ENCODE results near the gene KDM1A.

The KDM1A gene

DNA sequence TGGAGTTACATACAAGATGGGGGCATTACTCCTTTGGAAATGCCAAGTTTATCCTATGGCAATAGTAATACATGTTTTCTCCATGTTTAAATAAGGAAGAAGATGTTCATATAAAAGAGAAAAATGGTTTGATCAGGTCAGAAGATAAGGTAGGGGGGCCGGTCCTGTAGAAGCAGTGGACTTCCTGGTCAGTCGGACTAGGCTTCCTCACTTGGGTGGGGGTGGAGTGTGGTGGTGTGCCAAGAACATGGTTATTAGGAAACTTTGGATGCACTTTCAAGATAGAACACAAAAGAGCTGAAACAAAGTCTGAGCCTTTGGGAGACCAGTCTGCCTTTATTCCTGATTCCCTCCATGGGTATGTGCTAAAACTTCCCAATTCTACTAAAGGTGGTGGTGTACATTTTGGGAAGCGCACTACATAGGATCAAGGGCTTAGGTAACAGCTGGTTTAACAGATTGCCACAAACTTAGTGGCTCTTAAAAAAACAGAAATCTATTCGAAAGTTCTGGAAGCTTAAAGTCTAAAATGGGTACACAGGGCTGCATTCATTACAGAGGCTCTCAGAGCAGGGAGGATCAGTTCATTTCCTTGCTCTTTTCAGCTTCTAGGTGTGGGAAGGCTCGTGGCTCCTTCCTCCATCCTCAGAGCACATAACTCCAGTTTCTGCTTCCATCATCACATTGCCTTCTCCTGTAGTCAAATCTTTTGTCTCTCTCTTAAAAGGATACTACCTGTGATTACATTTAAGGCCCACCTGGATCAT is 64.6 kb downstream of the KDM1A start:
- Histone ChIP-seq H3K4me1 (ENCODE audit: control insufficient read depth, insufficient read depth, low read length) (no peaks in the 10 kb centered on the region), H3K9me3 (ENCODE audit: control insufficient read depth, low read length) (no peaks in the 10 kb centered on the region), H3K4me3 (ENCODE audit: low read length) (no peak overlapping the region), H3K27me3 (ENCODE audit: control insufficient read depth, insufficient read depth, low read length) (no peaks in the 10 kb centered on the region), H3K36me3 (ENCODE audit: control insufficient read depth, insufficient read depth, low read length) (peaks cover 8% of the 10 kb centered on the region), H3K9ac (ENCODE audit: low read length) (no peak overlapping the region)

DNA sequence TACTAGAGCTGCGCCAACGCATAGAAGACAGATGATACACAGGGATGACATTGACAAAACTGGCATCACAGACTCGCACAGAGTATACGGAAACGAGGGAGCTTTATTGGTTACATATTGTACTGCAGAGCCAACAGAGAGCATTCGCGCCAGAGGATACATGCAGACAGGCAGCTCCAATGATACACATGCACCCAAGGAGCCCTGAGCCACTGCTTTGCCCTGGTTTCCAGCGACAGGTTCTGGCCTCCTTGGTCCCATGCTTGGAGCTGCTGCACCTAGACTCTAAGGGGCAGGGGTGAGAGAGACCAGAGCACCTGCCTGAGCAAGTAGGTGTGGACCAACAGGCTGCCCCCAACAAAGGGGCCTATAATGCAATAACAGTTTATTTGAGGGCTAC is 65.6 kb downstream of the KDM1A start:
- H3K27me3 ChIP-seq (ENCODE audit: control insufficient read depth, insufficient read depth, low read length): no peaks in the 10 kb centered on the region
- H3K4me3 ChIP-seq (ENCODE audit: low read length): no peak overlapping the region
- no peaks in the 10 kb centered on the region for H3K4me1 ChIP-seq (ENCODE audit: control insufficient read depth, insufficient read depth, low read length)
- no peak overlapping the region for H3K9ac ChIP-seq (ENCODE audit: low read length)
- peaks cover 8% of the 10 kb centered on the region for H3K36me3 ChIP-seq (ENCODE audit: control insufficient read depth, insufficient read depth, low read length)
- no peaks in the 10 kb centered on the region for H3K9me3 ChIP-seq (ENCODE audit: control insufficient read depth, low read length)

DNA sequence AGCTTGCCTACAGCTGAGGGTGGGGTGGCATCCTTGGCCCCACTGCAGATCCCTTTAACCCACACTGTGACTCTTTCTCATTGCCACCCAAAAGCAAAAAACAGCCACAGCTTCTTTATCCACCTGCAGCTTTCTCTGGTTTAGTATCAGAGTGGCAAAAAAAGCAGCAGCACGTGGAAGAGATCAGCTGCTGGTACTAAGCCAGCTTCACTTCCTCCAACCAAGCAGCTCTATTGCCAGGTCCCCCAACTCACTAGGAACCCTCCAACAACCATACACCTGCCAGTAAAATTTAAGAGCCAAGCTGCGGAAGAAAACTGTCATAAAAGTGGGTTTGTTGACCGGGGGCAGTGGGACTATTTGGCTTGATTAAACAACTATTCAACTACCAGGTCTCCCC is 66.4 kb downstream of the KDM1A start:
- Histone ChIP-seq H3K4me1 (ENCODE audit: control insufficient read depth, insufficient read depth, low read length) (no peaks in the 10 kb centered on the region), H3K36me3 (ENCODE audit: control insufficient read depth, insufficient read depth, low read length) (peaks cover 8% of the 10 kb centered on the region), H3K9ac (ENCODE audit: low read length) (no peak overlapping the region), H3K9me3 (ENCODE audit: control insufficient read depth, low read length) (no peaks in the 10 kb centered on the region), H3K27me3 (ENCODE audit: control insufficient read depth, insufficient read depth, low read length) (no peaks in the 10 kb centered on the region), H3K4me3 (ENCODE audit: low read length) (no peak overlapping the region)

DNA sequence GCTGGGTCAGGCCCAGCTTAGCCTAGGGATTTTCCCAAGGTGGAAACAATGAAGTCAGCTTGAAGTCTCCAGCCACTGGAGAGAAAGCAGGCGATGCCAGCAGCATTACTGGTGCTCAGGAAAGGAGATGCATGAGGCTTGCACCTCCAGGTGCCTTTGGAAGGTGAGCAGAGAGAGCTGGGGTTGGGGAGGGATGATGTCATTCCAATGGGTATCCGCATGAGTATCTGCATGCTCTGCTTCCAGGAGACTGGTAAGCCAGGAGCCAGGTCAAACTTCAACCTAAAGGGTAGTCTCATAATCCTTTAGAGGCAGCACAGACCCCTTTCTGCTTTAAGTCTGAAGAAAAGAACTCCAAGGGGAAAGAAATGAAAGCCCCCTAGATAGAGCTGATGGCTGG is 68.8 kb downstream of the KDM1A start:
- peaks cover 12% of the 10 kb centered on the region for H3K36me3 ChIP-seq (ENCODE audit: control insufficient read depth, insufficient read depth, low read length)
- no peak overlapping the region for H3K9ac ChIP-seq (ENCODE audit: low read length)
- no peaks in the 10 kb centered on the region for H3K9me3 ChIP-seq (ENCODE audit: control insufficient read depth, low read length)
- no peak overlapping the region for H3K4me3 ChIP-seq (ENCODE audit: low read length)
- no peaks in the 10 kb centered on the region for H3K27me3 ChIP-seq (ENCODE audit: control insufficient read depth, insufficient read depth, low read length)
- no peaks in the 10 kb centered on the region for H3K4me1 ChIP-seq (ENCODE audit: control insufficient read depth, insufficient read depth, low read length)

DNA sequence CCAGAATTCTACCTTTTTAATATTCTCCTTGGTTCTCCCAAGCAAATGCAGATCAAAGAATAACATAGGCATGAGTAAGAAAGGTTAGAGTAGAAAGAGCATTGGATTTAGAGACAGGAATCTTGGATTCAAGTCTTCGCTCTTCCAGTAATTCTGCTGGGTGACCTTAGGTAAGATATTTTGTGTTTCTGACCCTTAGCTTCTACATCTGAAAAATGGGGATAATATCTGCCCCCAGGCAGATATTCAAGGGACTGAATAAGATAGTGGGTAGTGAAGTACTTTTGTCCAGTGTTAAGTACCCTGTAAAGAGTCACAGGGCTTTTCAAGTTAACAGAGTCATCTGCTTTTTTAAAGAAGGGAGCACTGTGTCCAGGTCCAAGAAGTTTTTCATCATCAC is 70.8 kb downstream of the KDM1A start:
- Histone ChIP-seq H3K9me3 (ENCODE audit: control insufficient read depth, low read length) (no peaks in the 10 kb centered on the region), H3K36me3 (ENCODE audit: control insufficient read depth, insufficient read depth, low read length) (peaks cover 12% of the 10 kb centered on the region), H3K4me3 (ENCODE audit: low read length) (no peak overlapping the region), H3K4me1 (ENCODE audit: control insufficient read depth, insufficient read depth, low read length) (no peaks in the 10 kb centered on the region), H3K9ac (ENCODE audit: low read length) (no peak overlapping the region), H3K27me3 (ENCODE audit: control insufficient read depth, insufficient read depth, low read length) (no peaks in the 10 kb centered on the region)

DNA sequence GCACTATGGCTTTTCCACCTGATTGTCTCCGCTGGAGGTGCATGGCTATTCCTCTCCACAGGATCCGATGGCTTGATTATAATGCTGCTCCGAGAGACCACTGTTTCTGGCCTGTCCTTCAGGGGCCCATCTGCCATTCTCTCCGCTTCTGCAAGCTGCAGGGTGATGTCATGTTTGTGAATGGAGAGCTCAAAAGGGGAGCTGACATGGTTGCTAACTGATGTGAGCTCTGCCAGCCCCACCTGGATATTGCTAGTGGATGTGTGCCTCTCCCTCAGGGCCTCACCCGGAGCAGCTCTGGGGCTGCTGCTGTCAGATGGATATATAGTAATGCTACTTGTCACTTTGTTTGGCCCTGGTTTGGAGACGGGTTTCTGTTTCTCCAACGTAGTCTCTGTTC is 72.3 kb downstream of the KDM1A start:
- no peaks in the 10 kb centered on the region for H3K4me1 ChIP-seq (ENCODE audit: control insufficient read depth, insufficient read depth, low read length)
- no peaks in the 10 kb centered on the region for H3K27me3 ChIP-seq (ENCODE audit: control insufficient read depth, insufficient read depth, low read length)
- no peak overlapping the region for H3K4me3 ChIP-seq (ENCODE audit: low read length)
- H3K36me3 ChIP-seq (ENCODE audit: control insufficient read depth, insufficient read depth, low read length): peaks cover 12% of the 10 kb centered on the region
- H3K9me3 ChIP-seq (ENCODE audit: control insufficient read depth, low read length): no peaks in the 10 kb centered on the region
- no peak overlapping the region for H3K9ac ChIP-seq (ENCODE audit: low read length)

DNA sequence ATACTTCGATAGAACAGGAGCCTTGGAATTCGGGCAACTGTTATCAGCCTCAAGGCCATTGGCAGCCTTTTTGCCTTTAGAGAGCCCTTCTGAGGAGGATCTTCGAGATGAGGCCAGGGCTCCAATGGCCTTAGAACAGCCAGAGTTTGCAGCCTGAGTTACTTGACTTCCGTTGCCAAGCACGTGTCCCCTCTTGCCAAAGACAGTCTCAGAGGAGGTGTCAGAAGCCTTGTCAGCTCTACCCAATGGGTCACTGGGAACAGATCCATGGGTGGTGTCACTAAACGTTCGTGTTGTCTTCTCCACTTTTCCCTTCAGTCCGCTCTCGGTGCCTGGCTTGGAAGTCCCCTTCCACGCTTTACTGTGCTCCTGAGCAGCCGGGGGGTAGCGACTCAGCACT is 73.2 kb downstream of the KDM1A start:
- Histone ChIP-seq H3K9me3 (ENCODE audit: control insufficient read depth, low read length) (no peaks in the 10 kb centered on the region), H3K27me3 (ENCODE audit: control insufficient read depth, insufficient read depth, low read length) (no peaks in the 10 kb centered on the region), H3K36me3 (ENCODE audit: control insufficient read depth, insufficient read depth, low read length) (peaks cover 12% of the 10 kb centered on the region), H3K4me3 (ENCODE audit: low read length) (no peak overlapping the region), H3K4me1 (ENCODE audit: control insufficient read depth, insufficient read depth, low read length) (no peaks in the 10 kb centered on the region), H3K9ac (ENCODE audit: low read length) (no peak overlapping the region)

DNA sequence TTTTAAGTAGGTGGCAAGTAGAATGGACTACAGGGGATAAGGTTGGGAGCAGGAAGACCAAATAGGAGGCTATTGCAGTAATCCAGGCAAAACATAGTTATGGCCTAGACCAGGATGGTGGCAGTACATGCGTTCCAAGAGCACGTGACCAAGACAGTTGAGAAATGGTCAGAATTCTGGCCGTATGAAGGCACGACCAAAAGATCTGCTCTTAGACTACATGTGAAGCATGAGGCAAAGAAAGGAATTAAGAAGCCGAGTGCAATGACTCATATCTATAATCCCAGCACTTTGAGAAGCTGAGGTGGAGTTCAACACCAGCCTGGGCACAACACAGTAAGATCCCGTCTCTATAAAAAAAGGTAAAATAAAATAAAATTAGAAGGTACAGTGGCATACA is 78.0 kb downstream of the KDM1A start:
- no peak overlapping the region for H3K4me3 ChIP-seq (ENCODE audit: low read length)
- no peak overlapping the region for H3K9ac ChIP-seq (ENCODE audit: low read length)
- H3K27me3 ChIP-seq (ENCODE audit: control insufficient read depth, insufficient read depth, low read length): no peaks in the 10 kb centered on the region
- peaks cover 12% of the 10 kb centered on the region for H3K4me1 ChIP-seq (ENCODE audit: control insufficient read depth, insufficient read depth, low read length)
- no peaks in the 10 kb centered on the region for H3K9me3 ChIP-seq (ENCODE audit: control insufficient read depth, low read length)
- H3K36me3 ChIP-seq (ENCODE audit: control insufficient read depth, insufficient read depth, low read length): no peaks in the 10 kb centered on the region

DNA sequence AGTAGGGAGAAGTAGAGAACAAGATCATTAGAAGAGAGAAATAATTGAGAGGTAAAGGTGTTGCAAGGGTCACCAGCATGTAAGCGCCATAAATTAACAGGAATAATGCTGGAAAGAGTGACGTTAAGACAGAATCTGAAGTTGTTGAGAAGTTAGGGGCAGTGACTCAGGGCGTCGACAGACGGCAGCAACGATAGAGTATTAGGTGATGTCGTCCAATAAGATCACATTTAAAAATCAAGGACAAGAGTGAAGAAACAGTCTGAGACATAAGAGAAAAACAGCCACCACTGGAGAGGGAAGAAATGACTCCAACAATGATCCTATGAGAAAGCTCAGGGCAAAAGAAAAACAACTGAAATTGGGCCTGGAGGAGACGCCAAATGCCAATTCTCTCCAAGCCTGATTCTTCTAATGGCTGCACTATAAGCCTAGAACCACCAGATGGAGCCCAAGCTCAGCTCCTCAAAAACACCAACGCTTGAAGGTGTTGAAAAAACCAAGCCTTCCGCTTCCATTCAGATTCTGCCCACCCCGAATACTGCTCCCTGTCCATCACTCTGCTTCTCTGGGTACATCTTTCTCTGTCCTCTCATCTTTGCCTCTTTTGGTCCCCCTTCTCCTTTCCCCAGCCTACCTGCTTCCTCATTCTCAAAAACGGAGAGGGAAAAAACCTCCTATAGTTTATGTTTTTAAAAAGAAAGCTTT is 79.3 kb downstream of the KDM1A start:
- Histone ChIP-seq H3K36me3 (ENCODE audit: control insufficient read depth, insufficient read depth, low read length) (no peaks in the 10 kb centered on the region), H3K4me1 (ENCODE audit: control insufficient read depth, insufficient read depth, low read length) (peaks cover 17% of the 10 kb centered on the region), H3K9me3 (ENCODE audit: control insufficient read depth, low read length) (no peaks in the 10 kb centered on the region), H3K27me3 (ENCODE audit: control insufficient read depth, insufficient read depth, low read length) (no peaks in the 10 kb centered on the region), H3K9ac (ENCODE audit: low read length) (no peak overlapping the region), H3K4me3 (ENCODE audit: low read length) (no peak overlapping the region)

DNA sequence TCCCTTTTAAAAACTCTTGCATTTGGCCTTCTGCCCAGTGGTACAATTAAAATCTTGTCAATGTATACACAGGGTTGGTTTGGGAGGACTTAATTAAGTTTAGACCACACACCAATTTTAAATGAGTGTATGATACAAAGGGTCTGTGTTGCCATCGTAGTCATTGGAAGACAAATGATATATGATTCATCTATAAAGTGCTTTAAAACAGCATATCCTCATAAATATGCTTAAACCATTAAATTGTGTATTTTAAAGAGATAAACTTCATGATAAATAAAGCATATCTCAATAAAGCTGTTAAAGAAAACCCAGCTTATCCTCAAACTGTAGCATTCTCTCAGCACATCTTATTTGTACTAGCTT is 79.9 kb downstream of the KDM1A start:
- H3K27me3 ChIP-seq (ENCODE audit: control insufficient read depth, insufficient read depth, low read length): no peaks in the 10 kb centered on the region
- H3K9ac ChIP-seq (ENCODE audit: low read length): no peak overlapping the region
- peaks cover 17% of the 10 kb centered on the region for H3K4me1 ChIP-seq (ENCODE audit: control insufficient read depth, insufficient read depth, low read length)
- H3K9me3 ChIP-seq (ENCODE audit: control insufficient read depth, low read length): no peaks in the 10 kb centered on the region
- H3K36me3 ChIP-seq (ENCODE audit: control insufficient read depth, insufficient read depth, low read length): no peaks in the 10 kb centered on the region
- no peak overlapping the region for H3K4me3 ChIP-seq (ENCODE audit: low read length)

DNA sequence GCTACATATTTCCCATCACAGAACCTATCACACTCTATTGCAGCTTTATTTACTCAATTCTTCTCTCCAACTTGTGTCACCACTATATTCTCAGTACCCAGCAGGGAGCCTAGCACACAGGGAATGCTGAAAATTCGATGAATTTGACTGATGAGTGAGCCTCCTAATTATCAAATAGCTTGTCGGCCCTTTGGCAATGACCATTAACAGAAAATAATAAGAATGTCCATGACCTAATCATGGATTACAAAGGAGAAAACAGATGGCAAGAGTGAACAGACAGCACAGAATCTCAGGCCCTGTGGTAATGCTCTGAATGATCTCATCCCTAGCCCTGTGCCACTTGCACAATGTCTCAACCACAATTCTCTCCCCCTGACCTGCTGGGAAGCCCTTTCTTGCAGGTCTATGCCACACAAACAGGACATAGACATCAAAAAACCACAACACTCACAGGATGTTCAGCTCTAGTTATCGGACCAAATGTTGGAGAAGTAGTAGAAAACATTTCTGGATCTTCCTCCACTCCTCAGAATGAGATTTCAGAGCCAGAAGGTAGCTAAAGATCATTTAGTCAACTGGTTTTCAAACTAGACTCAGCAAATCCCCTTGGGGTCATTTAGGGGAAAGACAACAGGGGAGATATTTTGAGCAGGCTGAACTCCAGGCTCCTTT is 80.9 kb downstream of the KDM1A start:
- H3K9me3 ChIP-seq (ENCODE audit: control insufficient read depth, low read length): no peaks in the 10 kb centered on the region
- no peak overlapping the region for H3K4me3 ChIP-seq (ENCODE audit: low read length)
- peak overlapping the region; percentile 20 for H3K9ac ChIP-seq (ENCODE audit: low read length)
- no peaks in the 10 kb centered on the region for H3K27me3 ChIP-seq (ENCODE audit: control insufficient read depth, insufficient read depth, low read length)
- H3K36me3 ChIP-seq (ENCODE audit: control insufficient read depth, insufficient read depth, low read length): no peaks in the 10 kb centered on the region
- peaks cover 17% of the 10 kb centered on the region for H3K4me1 ChIP-seq (ENCODE audit: control insufficient read depth, insufficient read depth, low read length)

DNA sequence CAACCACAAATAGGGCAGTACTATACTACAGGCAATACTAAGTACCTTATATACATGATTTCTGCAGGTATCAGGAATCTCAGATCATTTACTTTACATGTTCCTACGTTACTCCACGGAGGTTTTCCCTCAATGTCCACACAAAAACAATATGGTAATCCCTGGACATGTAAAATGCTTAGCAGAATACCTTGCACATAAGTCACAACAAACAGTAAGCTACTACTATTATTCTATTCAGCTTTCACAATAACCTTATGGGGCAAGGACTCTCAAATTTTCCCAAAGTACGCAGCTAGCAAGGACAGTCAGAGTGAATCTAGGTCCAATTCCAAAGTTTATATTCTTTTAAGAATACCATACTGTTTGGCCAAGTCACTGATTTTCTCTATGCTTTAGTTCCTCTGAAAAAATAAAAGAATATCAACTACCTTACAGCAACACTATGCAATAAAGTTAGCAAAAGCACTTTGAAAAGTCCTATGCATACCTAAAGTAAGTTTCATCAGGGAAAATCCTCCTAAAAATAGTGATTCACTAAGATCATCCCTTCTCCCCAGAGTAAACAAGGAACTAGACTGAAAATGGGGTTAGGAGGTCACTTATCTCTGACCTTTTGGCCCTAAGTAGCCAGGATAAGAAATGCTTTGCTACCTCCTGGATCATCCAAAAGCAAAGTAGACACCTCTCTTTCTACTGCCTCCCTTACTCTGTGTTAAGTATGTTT is 82.0 kb downstream of the KDM1A start:
- no peaks in the 10 kb centered on the region for H3K36me3 ChIP-seq (ENCODE audit: control insufficient read depth, insufficient read depth, low read length)
- peaks cover 17% of the 10 kb centered on the region for H3K4me1 ChIP-seq (ENCODE audit: control insufficient read depth, insufficient read depth, low read length)
- H3K9me3 ChIP-seq (ENCODE audit: control insufficient read depth, low read length): no peaks in the 10 kb centered on the region
- no peak overlapping the region for H3K4me3 ChIP-seq (ENCODE audit: low read length)
- no peaks in the 10 kb centered on the region for H3K27me3 ChIP-seq (ENCODE audit: control insufficient read depth, insufficient read depth, low read length)
- H3K9ac ChIP-seq (ENCODE audit: low read length): no peak overlapping the region

Measured in mucosa of stomach (tissue), 1 donor.